H1 (cell line): ENCODE data around the gene ARHGEF12. TPM values are rescaled to one million over a fixed set of nuclear protein-coding genes. Genes with fewer than 3 reads are reported as not detected.

Source experiments
- CEBPB ChIP-seq: IDR thresholded peaks from 2 replicates; pipeline ENCODE4 v1.6.1; 2012; ENCODE audit warnings: low read depth, low read length
- FOSL1 ChIP-seq: IDR thresholded peaks from 2 replicates; pipeline ENCODE4 v1.6.1; 2011; ENCODE audit warnings: mild to moderate bottlenecking, low read depth, low read length, moderate library complexity; ENCODE audit not compliant: insufficient read depth
- KDM4A ChIP-seq: IDR thresholded peaks from one replicate; pipeline ENCODE4 v1.7.1; 2012; ENCODE audit warnings: low read depth, mild to moderate bottlenecking, moderate library complexity, low read length, inconsistent platforms; ENCODE audit not compliant: severe bottlenecking
- RAD21 ChIP-seq, 2 experiments: IDR thresholded peaks in 1 of 2; conservative IDR thresholded peaks in 1 of 2; 2 replicates each; pipeline ENCODE4 v1.6.1; 2011; ENCODE audit warnings: low read depth in 2 of 2, low read length in 2 of 2, improper control_type of control experiment in 1 of 2, inconsistent platforms in 1 of 2, mild to moderate bottlenecking in 1 of 2, moderate library complexity in 1 of 2
- SRF ChIP-seq: IDR thresholded peaks from 2 replicates; pipeline ENCODE4 v1.6.1; 2011; ENCODE audit warnings: mild to moderate bottlenecking, low read depth, low read length, moderate library complexity
- polyA plus RNA-seq, 7 experiments: library from polyadenylated mRNA; depleted of rRNA in 3 of 7; stranded (reverse) in 5 of 7; unstranded in 2 of 7; fragments of >200 nt in 5 of 7; fragments of 200-250 nt in 2 of 7; gene quantifications; 1 replicate in 5 of 7; 2 replicates in 1 of 7; 4 replicates in 1 of 7; pipeline versions ENCODE4 v1.2.1 to v1.2.3, GENCODE V29; 2011 to 2013; ENCODE audit warnings: missing spikeins in 2 of 7, mixed read lengths in 2 of 7
- total RNA-seq: library from RNA; stranded (reverse); fragmentation: NEBNext Ultra II Directional; extraction: Animal tissue kit (Norgen Biotek cat#: 25700); gene quantifications from 2 replicates; pipeline ENCODE4 v1.2.1, GENCODE V29; 2021
- TF ChIP-seq, protein P1 (sequence below): IDR thresholded peaks from 2 replicates; pipeline ENCODE4 v1.6.1; 2011; ENCODE audit warnings: low read depth, mild to moderate bottlenecking, low read length; ENCODE audit not compliant: insufficient read depth

ARHGEF12 gene
- total and polyA plus RNA-seq, 2 of the 8 experiments (the other 6 are each of a cell fraction or from before 2014, with no cell fraction given), result 5.1 to 33.7 TPM

DNA sequence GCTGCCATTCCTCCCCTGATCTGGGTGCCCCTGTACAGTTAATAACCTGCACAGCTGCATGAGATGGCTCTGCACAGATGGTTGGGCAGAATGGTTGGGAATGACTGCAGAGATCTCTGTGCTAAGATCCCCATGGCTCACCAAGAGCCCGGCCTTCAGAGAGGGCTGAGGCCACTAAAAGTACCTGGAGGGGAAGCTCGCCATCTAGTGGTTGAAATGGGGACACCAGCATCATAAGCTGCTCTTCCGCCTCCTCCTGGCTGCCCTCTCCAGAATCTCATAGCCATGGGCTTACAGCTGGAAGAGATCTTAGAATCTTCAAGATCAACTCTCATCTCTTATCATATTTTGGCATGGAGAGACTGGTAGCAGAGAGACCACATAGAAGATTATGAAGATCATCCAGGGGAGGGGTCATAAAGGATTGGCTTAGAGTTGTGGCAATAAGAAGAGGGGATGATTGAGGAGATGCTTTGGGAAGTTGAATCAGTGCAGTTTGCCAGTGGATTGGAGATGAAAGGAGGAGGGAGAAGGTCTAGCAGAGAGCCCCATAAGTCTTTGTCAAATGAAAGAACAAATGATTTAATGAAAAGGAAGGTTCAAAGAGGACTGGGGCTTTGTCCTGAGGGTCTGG, 33.1 kb upstream of the ARHGEF12 start (continued):
- TF ChIP-seq RAD21 (IDR thresholded peaks at IDR 0.05 in 1 of 2, conservative IDR thresholded peaks at IDR 0.05 in 1 of 2; ENCODE audit: low read depth in 2 of 2, low read length in 2 of 2) (peak; percentile 87 to 92), CEBPB (no peak), FOSL1 (no peak), KDM4A (no peak), SRF (no peak)
- TF ChIP-seq, protein P1, sequence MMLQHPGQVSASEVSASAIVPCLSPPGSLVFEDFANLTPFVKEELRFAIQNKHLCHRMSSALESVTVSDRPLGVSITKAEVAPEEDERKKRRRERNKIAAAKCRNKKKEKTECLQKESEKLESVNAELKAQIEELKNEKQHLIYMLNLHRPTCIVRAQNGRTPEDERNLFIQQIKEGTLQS, result 0 out of 2 replicates have a peak, but pooled peaks have one; percentile 41
